ENCODE data around the gene ATP6V1F.

ATP6V1F gene, protein sequence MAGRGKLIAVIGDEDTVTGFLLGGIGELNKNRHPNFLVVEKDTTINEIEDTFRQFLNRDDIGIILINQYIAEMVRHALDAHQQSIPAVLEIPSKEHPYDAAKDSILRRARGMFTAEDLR

GRCh38 chr7:128862571-128863432 lies at the start of gene ATP6V1F:
ATP6V1F (plus strand) TSS chr7:128862856; CDS start chr7:128862905, 49 bp downstream.
- peak; percentile 97 to 99 for DNase-seq (ENCODE audit: low read depth in 2 of 2, low spot score in 1 of 2)

- no peak for DNase-seq (ENCODE audit: low read depth in 2 of 2, low spot score in 1 of 2)
Observed at GRCh38 chr7:128814499-128814898, 48.2 kb upstream of the ATP6V1F start.

DNA sequence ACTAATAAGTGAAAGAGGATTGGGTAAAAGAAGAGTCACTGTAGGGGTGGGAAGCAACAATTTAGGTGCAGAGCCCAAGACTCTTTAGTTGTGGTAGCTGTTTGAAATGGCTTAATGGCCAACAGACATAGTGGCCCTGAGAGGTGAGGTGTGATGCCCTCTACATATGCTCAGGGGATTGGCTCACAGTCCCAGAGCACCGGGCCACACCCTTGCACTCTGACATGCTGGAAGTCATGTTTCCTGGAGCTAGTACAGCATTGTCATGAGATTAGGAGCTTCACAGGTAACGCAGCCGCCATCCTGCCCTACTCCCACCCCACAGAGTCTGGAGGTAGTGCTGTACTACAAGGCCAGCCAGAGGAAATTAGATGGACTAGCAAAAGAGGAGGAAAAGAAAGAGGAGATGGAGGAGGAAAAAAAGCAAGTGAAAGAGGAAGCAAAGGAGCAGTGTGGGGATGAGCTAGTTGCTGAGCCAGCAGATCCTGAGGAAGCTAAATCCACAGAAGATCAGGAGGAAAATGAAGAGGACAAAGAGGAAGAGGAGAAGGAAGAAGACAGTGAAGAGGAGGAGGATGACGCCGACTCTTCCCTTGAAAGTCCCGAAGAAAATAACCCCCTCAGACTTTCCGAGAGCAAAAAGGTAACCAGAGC lies 47.2 kb upstream of the ATP6V1F start:
- DNase-seq (ENCODE audit: low read depth in 2 of 2, low spot score in 1 of 2): no peak

- DNase-seq (ENCODE audit: low read depth in 2 of 2, low spot score in 1 of 2): no peak
Observed at GRCh38 chr7:128818694-128819093, 44.0 kb upstream of the ATP6V1F start.

- no peak for DNase-seq (ENCODE audit: low read depth in 2 of 2, low spot score in 1 of 2)
Observed at GRCh38 chr7:128821724-128822123, 40.9 kb upstream of the ATP6V1F start.

GRCh38 chr7:128826512-128826911 lies 36.1 kb upstream of the ATP6V1F start:
- DNase-seq (ENCODE audit: low read depth in 2 of 2, low spot score in 1 of 2): no peak

GRCh38 chr7:128826916-128827247 lies 35.8 kb upstream of the ATP6V1F start:
- DNase-seq (ENCODE audit: low read depth in 2 of 2, low spot score in 1 of 2): no peak

DNA sequence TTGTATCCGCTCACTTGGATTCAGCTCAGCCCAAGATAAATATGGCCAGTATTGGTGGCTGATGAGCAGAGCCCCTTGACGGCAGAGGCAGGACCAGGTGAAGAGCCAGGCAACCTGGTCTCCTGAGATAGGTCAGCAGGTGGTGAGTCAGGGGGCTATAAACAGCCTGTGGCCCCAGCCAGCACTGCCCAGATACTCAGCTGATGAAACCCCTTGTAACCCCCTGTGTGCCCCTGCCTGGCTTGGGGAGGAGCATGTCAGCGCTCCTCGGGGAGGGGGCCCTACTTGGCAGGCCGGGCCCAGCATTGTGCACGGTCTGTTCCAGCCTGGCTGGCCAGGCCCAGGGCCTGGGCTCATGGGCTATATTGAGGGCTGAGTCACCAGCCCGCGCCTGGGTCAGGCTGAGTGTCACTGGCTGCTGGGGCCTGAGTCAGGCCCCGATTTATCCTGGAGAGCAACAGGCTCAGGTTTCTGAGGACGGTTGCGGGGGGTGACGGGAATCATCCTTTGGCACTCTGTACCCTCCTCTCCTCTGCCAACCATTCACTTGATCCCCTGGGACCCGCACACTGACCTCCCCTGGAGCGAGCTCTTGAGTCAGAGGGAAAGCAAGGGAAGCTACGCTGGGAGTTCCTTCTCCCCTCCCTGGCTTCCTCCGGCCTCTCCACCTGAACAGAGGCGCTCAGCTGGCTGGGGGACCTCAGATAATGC lies 35.3 kb upstream of the ATP6V1F start:
- DNase-seq (ENCODE audit: low read depth in 2 of 2, low spot score in 1 of 2): no peak

- no peak for DNase-seq (ENCODE audit: low read depth in 2 of 2, low spot score in 1 of 2)
Observed at GRCh38 chr7:128827971-128828711, 34.5 kb upstream of the ATP6V1F start.

- DNase-seq (ENCODE audit: low read depth in 2 of 2, low spot score in 1 of 2): no peak
Observed at GRCh38 chr7:128829391-128830166, 33.1 kb upstream of the ATP6V1F start.

DNA sequence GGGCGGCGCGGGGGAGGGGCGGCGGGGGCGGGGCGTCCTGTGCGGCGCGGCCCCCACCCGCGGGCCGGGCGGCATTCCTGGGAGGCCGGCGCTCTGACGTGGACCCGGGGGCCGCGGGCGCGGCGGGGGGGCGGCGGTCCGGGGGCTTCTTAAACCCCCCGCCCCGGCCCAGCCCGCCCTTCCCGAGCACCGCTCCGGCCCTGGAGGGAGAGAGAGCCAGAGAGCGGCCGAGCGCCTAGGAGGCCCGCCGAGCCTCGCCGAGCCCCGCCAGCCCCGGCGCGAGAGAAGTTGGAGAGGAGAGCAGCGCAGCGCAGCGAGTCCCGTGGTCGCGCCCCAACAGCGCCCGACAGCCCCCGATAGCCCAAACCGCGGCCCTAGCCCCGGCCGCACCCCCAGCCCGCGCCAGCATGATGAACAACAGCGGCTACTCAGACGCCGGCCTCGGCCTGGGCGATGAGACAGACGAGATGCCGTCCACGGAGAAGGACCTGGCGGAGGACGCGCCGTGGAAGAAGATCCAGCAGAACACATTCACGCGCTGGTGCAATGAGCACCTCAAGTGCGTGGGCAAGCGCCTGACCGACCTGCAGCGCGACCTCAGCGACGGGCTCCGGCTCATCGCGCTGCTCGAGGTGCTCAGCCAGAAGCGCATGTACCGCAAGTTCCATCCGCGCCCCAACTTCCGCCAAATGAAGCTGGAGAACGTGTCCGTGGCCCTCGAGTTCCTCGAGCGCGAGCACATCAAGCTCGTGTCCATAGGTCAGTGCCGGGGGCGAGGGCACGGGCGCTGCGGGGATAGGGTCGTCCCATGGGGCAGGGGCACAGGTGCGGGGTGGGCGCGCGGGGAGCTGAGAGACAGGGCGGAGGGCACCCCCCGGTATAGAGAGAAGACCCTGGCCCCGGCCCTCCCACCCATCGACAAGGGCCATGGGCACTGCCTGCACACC lies 32.2 kb upstream of the ATP6V1F start, which contains the start of gene FLNC:
TSS of gene FLNC (plus strand) at position 176 of the 947 bp plus-strand sequence. CDS start at position 408, 232 bp downstream.
- no peak for DNase-seq (ENCODE audit: low read depth in 2 of 2, low spot score in 1 of 2)

DNA sequence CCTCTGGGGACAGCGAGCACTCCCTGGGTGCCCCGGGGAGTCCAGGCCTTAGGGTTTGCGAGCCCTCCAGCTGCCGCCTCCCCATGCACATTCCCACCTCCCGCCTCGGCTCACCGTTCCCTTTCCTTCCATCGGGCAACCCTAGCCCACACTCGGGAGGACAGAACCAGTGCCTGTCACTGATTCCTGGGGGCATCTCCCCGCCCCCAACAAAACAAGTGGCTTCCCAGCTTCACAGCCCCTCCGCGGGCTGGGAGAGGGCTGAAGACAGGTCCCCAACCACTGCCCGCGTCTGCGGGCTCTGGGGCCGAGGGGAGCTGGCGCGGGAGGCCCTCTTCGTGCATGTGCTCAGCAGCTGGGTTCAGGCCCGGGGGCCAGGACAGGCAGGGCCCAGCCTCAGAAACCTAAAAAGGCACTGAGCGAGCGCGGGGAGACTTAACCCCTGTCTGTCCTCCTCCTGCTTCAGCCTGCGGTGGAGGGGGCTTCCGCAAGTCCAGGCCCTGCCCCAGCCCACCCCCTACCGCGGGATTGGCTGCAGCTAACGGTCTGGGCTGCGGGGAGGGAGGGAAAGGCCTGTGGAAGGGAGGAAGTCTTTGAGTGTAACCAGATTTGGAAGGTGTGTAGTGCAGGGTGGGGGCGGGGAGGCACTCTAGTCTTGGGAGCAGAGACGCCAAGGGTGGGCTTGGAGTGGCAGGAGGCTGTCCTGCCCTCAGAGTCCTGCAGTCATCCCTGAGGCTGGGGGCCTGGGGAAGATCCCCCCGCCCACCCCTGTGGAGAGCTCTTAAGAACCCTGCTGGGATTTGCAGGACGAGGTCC lies 31.3 kb upstream of the ATP6V1F start:
- no peak for DNase-seq (ENCODE audit: low read depth in 2 of 2, low spot score in 1 of 2)

DNA sequence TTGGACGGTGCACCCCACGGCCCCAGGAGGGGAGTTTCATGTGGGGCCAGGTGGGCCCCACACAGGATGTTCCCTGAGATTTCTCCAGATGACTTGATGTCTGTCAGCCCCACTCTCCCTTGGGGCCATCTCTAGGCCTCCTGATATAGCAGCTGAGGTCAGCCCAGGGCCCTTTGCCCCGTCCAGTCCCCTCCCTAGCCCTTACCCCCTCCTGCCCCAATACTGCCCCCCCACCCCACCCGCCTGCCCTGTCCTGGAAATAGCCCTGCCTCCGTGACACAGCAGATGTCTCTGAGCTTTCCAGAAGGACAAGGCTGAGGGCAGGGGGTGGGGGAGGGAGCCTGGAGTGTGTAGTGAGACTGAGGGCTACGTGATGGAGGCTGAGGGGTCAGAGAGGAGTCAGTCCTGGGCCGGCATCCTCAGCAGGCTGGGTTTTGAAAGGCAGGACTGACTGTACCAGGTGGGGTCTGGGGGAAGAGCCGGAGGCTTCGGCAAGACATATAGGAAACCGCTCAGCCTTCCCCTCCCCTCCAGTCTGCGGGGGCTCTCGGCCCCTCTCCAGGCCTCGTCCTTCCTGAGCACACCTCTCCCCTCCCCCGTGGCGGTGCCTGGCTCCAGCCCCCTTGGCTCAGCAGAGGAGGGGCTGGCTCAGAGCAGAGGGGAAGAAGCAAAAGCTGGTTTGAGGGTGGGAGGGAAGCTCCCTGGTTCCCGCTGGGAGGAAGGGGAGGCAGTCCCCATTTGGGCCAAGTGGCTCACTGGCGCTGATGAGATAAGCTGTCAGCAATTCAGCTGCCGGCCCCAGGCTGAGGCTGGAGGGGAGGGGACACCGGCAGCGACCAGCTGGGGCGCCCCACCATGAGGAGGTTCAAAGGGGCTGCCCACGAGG lies 30.4 kb upstream of the ATP6V1F start:
- no peak for DNase-seq (ENCODE audit: low read depth in 2 of 2, low spot score in 1 of 2)

GRCh38 chr7:128832880-128833147 lies 29.8 kb upstream of the ATP6V1F start:
- DNase-seq (ENCODE audit: low read depth in 2 of 2, low spot score in 1 of 2): no peak

DNA sequence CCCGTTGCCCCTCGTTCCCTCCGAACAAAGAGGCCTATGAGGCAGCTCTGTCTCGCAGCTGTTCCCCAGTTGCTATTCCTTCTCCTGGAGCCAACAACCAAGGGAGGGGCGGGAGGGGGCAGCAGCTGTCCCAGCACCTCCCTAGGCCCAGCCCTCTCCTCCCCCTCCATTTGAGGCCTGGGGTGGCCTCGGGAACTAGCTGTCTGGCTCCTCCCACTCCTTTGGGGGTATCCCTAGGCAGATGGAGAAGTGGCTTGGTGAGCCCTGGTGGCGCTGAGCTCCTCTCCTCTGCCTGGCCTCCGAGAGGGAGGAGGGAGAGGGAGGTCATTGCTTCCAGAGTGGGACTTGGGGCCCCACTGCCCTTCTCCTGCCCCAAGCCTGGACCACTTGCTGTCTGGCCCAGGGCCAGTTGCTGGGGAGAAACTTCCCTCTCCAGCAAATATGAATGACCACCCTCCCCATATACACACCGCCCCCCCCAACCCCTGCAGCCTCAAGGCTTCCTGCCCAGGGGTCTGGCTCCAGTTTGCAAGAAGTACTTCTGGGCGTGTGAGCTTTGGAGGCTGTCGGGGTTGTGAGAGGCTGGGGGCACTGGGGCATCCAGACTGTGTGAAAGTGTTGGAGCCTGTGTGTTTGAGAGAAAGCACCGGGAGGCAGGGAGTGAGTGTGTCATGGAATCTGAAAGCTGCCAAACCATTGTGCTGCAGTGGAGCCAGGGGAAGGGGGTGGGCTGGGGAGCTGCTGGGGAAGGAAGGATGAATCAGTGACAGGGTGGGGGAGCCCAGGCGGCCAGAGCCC lies 29.3 kb upstream of the ATP6V1F start:
- DNase-seq (ENCODE audit: low read depth in 2 of 2, low spot score in 1 of 2): no peak

GRCh38 chr7:128833946-128834325 lies 28.7 kb upstream of the ATP6V1F start:
- no peak for DNase-seq (ENCODE audit: low read depth in 2 of 2, low spot score in 1 of 2)
